GM23248 (cell line): Measurements from ENCODE around the gene LLGL2.

Source experiments
- EZH2 ChIP-seq: fragments of 200-600 bp; sonication (generic); IDR thresholded peaks from 2 replicates; pipeline ENCODE4 v1.6.1; 2018; ENCODE audit warnings: antibody characterized with exemption, mild to moderate bottlenecking; ENCODE audit not compliant: insufficient read depth, poor library complexity, severe bottlenecking
- EZH2phosphoT487 ChIP-seq: fragments of 200-600 bp; sonication (generic); IDR thresholded peaks from 2 replicates; pipeline ENCODE4 v1.6.1; 2018; ENCODE audit warnings: antibody characterized with exemption, moderate library complexity, mild to moderate bottlenecking, low read depth; ENCODE audit not compliant: insufficient read depth

- TF ChIP-seq EZH2 (no peak), EZH2phosphoT487 (no peak)
Observed at GRCh38 chr17:75547091-75547490, 21.6 kb downstream of the LLGL2 start.
